Cardiac fibroblast (primary cell): Measurements from ENCODE around the gene ARMC9.

Source experiments
- DNase-seq, 2 donors: peaks; one replicate each; pipeline versions ENCODE4 v3.0.0 to v3.0.0-alpha.2; 2010; ENCODE audit warnings: low read depth in 2 of 2
- H3K4me3 ChIP-seq, 2 donors: replicated peaks in 1 of 2; 1 replicate in 1 of 2; 2 replicates in 1 of 2; pipeline ENCODE4 v1.5.1; 2011; ENCODE audit warnings: low read depth in 2 of 2, low read length in 2 of 2, mild to moderate bottlenecking in 2 of 2, moderate library complexity in 1 of 2
- CTCF ChIP-seq: IDR thresholded peaks from one replicate; pipeline ENCODE4 v1.5.1; 2011; ENCODE audit warnings: low read depth, mild to moderate bottlenecking, low read length, inconsistent platforms

Gene ARMC9

GRCh38 chr2:231204146-231204545 lies 5.7 kb downstream of the ARMC9 start:
- TF ChIP-seq CTCF, result no peak
- no peak overlapping the region for H3K4me3 ChIP-seq
- no peak for DNase-seq

- no peak for TF ChIP-seq CTCF
- H3K4me3 ChIP-seq, result no peak overlapping the region
- no peak for DNase-seq
These were observed 6.2 kb downstream of the ARMC9 start for GRCh38 chr2:231204581-231204980.

GRCh38 chr2:231207734-231208133 lies 9.3 kb downstream of the ARMC9 start:
- no peak for DNase-seq
- no peak overlapping the region for H3K4me3 ChIP-seq
- TF ChIP-seq CTCF, result no peak

- TF ChIP-seq CTCF, result no peak
- no peak for DNase-seq
- no peak overlapping the region for H3K4me3 ChIP-seq
These were observed 12.4 kb downstream of the ARMC9 start for GRCh38 chr2:231210782-231211181.

GRCh38 chr2:231211486-231211885 lies 13.1 kb downstream of the ARMC9 start:
- TF ChIP-seq CTCF, result no peak
- peak in 1 of 2 donors; percentile 43 for DNase-seq
- no peak overlapping the region for H3K4me3 ChIP-seq

GRCh38 chr2:231212329-231212845 lies 14.0 kb downstream of the ARMC9 start:
- no peak for TF ChIP-seq CTCF
- H3K4me3 ChIP-seq, result no peak overlapping the region
- DNase-seq, result peak in 1 of 2 donors; percentile 70
